Testis (tissue), 2 donors: Measurements from ENCODE around the gene PRKCZ.

ENCODE experiments used
- CTCF ChIP-seq, 3 experiments: fragments of 450-650 bp in 2 of 3; fragments of 200-600 bp in 1 of 3; sonication (generic) in 1 of 3; IDR thresholded peaks; one replicate each; pipeline ENCODE4 v1.5.1; 2016 to 2019; ENCODE audit warnings: antibody characterized with exemption in 3 of 3, mild to moderate bottlenecking in 2 of 3, moderate library complexity in 1 of 3
- POLR2A ChIP-seq: fragments of 450-650 bp; IDR thresholded peaks from one replicate; pipeline ENCODE4 v1.6.1; 2017; ENCODE audit warnings: antibody characterized with exemption, mild to moderate bottlenecking, moderate library complexity

GRCh38 chr1:2024451-2024850, 25.8 kb upstream of the PRKCZ start:
- TF ChIP-seq POLR2A, result no peak
- no peak for TF ChIP-seq CTCF (IDR thresholded peaks at IDR 0.05)
